22Rv1 (cell line): Measurements from ENCODE around the gene SRGN.

Experiments
- ZFX ChIP-seq: fragments of 450-650 bp; IDR thresholded peaks from 2 replicates; pipeline ENCODE4 v1.6.1; 2017; ENCODE audit warnings: antibody characterized with exemption, borderline replicate concordance
- TF ChIP-seq, protein P1 (sequence below): fragments of 450-650 bp; IDR thresholded peaks from 2 replicates; pipeline ENCODE4 v1.5.1; 2017; ENCODE audit warnings: mild to moderate bottlenecking

DNA sequence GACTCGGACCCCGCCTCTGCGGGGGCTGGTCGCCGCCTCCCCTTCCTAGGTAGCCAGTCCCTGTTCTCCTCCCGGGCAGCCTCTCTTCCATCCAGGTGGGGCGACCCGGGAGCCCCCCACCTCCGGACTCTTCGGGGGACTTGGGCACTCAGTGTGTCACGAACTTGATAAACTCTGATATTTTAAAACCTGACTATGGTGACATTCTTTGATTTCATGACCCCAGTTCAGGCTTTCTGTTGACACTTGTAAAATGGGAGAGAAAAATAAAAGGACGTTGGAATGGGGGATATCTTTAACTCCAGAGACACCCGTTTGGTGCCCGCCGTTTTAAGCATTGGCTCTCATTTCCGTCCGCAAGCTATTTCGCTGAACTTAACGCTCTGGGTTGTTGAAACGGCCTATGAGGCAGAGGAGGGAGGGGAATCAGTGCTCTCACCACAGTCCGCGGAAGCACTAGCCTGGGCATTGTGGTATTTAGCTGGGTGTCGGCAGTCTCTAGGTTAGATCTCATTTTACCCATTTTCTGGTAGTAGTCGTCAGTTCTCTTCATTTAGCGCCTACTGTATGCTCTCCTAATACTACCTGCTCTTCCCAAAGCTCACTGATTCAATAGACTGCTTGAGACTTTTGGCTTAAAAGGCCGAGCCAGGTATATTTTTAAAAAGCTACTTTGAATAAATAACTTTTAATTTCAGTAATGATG is 36.8 kb downstream of the SRGN start:
- TF ChIP-seq, protein P1, sequence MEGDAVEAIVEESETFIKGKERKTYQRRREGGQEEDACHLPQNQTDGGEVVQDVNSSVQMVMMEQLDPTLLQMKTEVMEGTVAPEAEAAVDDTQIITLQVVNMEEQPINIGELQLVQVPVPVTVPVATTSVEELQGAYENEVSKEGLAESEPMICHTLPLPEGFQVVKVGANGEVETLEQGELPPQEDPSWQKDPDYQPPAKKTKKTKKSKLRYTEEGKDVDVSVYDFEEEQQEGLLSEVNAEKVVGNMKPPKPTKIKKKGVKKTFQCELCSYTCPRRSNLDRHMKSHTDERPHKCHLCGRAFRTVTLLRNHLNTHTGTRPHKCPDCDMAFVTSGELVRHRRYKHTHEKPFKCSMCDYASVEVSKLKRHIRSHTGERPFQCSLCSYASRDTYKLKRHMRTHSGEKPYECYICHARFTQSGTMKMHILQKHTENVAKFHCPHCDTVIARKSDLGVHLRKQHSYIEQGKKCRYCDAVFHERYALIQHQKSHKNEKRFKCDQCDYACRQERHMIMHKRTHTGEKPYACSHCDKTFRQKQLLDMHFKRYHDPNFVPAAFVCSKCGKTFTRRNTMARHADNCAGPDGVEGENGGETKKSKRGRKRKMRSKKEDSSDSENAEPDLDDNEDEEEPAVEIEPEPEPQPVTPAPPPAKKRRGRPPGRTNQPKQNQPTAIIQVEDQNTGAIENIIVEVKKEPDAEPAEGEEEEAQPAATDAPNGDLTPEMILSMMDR: no peak
- TF ChIP-seq ZFX: no peak
